K562 (cell line): ENCODE measurements around the gene EXOC7. TPM values are rescaled to one million over a fixed set of nuclear protein-coding genes. Genes with fewer than 3 reads are reported as not detected.

Source experiments
- ATAC-seq: fragments of 200-7000 bp; cut with Tn5 transposase; 3 replicates; pipeline ENCODE4 v1.9.1; 2020; ENCODE audit warnings: moderate library complexity
- BruUV-seq: library from RNA; stranded (reverse); fragments of 400-500 nt; replicated peaks from 2 replicates; lab custom pipeline; 2021; lab: Mats Ljungman, UMichigan
- CTCF ChIA-PET: fragments of 300-600 bp; formaldehyde crosslinking; extraction: SDS; loops from one replicate; lab custom pipeline; 2021; ENCODE audit warnings: low intra/inter-chr PET ratio; lab: Yijun Ruan, JAX
- POLR2A ChIA-PET: fragments of 300-600, 350-650 bp; sonication (Branson Sonifier 250); formaldehyde crosslinking; extraction: SDS; loops from one replicate; lab custom pipeline; 2021; ENCODE audit warnings: antibody characterized with exemption, inconsistent platforms; lab: Yijun Ruan, JAX
- DNase-seq, 4 experiments: peaks; one replicate each; pipeline versions ENCODE4 v3.0.0 to v3.0.0-alpha.2; 2011 to 2018; ENCODE audit warnings: low spot score in 3 of 4, mixed read lengths in 3 of 4; ENCODE audit errors: extremely low read depth in 1 of 4
- FAIRE-seq: peaks from 2 replicates; lab custom pipeline; 2011; peaks lifted over from hg19 to GRCh38; lab: Jason Lieb, UNC
- H2AFZ ChIP-seq: 2 replicates; pipeline ENCODE4 v1.6.0; 2011; ENCODE audit warnings: low read depth, low read length, control low read depth, inconsistent platforms
- H3K27ac ChIP-seq: fragments of 200-600 bp; 3 replicates; pipeline ENCODE4 v1.8.0; 2011; ENCODE audit warnings: low read depth, mild to moderate bottlenecking, control low read depth, inconsistent platforms, low read length, moderate library complexity, mixed read lengths; ENCODE audit errors: extremely low read depth
- H3K27me3 ChIP-seq, 2 experiments: fragments of 300-600 bp in 1 of 2; 2 replicates in 1 of 2; 3 replicates in 1 of 2; pipeline versions ENCODE4 v1.6.0 to v1.8.0; 2011; ENCODE audit warnings: inconsistent platforms in 2 of 2, low read length in 2 of 2, mild to moderate bottlenecking in 1 of 2, mixed read lengths in 1 of 2, moderate library complexity in 1 of 2; ENCODE audit not compliant: control insufficient read depth in 2 of 2, insufficient read depth in 2 of 2
- H3K36me3 ChIP-seq: fragments of 300-600 bp; 3 replicates; pipeline ENCODE4 v1.8.0; 2011; ENCODE audit warnings: mild to moderate bottlenecking, low read length, inconsistent platforms; ENCODE audit not compliant: control insufficient read depth, insufficient read depth
- H3K4me1 ChIP-seq, 2 experiments: fragments of 200-600 bp in 1 of 2; replicated peaks in 1 of 2; 2 replicates in 1 of 2; 3 replicates in 1 of 2; pipeline versions ENCODE4 v1.5.1 to v1.8.0; 2011; ENCODE audit warnings: inconsistent platforms in 2 of 2, low read length in 2 of 2, mild to moderate bottlenecking in 1 of 2, mixed read lengths in 1 of 2, moderate library complexity in 1 of 2; ENCODE audit not compliant: control insufficient read depth in 2 of 2, insufficient read depth in 2 of 2
- H3K4me2 ChIP-seq: 2 replicates; pipeline ENCODE4 v1.6.1; 2011; ENCODE audit warnings: low read length, control low read depth, inconsistent platforms, mixed read lengths; ENCODE audit not compliant: insufficient read depth
- H3K4me3 ChIP-seq: fragments of 200-600 bp; sonication (generic), shearing (Covaris generic); 2 replicates; pipeline ENCODE4 v1.5.1; 2016; ENCODE audit warnings: control low read depth, inconsistent platforms
- H3K79me2 ChIP-seq: fragments of 200-600 bp; 3 replicates; pipeline ENCODE4 v1.8.0; 2011; ENCODE audit warnings: low read length, inconsistent platforms; ENCODE audit not compliant: control insufficient read depth, insufficient read depth
- H3K9ac ChIP-seq, 2 experiments: 2 replicates each; pipeline versions ENCODE4 v1.6.0 to v1.6.1; 2011; ENCODE audit warnings: low read depth in 2 of 2, low read length in 2 of 2, control low read depth in 1 of 2, inconsistent platforms in 1 of 2, mild to moderate bottlenecking in 1 of 2, mixed read lengths in 1 of 2; ENCODE audit not compliant: insufficient read depth in 1 of 2
- H3K9me1 ChIP-seq: one replicate; pipeline ENCODE4 v1.6.0; 2011; ENCODE audit warnings: inconsistent platforms, mild to moderate bottlenecking, low read length, moderate library complexity; ENCODE audit not compliant: control insufficient read depth, insufficient read depth
- H3K9me3 ChIP-seq: replicated peaks from 2 replicates; pipeline ENCODE4 v1.5.1; 2011; ENCODE audit warnings: low read depth, low read length, inconsistent platforms; ENCODE audit not compliant: control insufficient read depth, insufficient read depth
- H4K20me1 ChIP-seq: replicated peaks from 2 replicates; pipeline ENCODE4 v1.6.1; 2011; ENCODE audit warnings: low read length, inconsistent platforms, mixed read lengths; ENCODE audit not compliant: control insufficient read depth, insufficient read depth
- GATAD2A ChIP-seq: fragments of 450-650 bp; IDR thresholded peaks from 2 replicates; pipeline ENCODE4 v1.6.1; 2017
- HBP1 ChIP-seq: fragments of 450-650 bp; formaldehyde crosslinking; IDR thresholded peaks from 2 replicates; pipeline ENCODE4 v1.4.0; 2022; ENCODE audit warnings: missing genetic modification characterization
- HNRNPK ChIP-seq: fragments of 200-400 bp; formaldehyde crosslinking; IDR thresholded peaks from one replicate; pipeline ENCODE4 v1.6.1; 2018; ENCODE audit warnings: mild to moderate bottlenecking, low read depth, low read length; ENCODE audit not compliant: poor library complexity, severe bottlenecking
- MBD2 ChIP-seq: sonication (generic); IDR thresholded peaks from 2 replicates; pipeline ENCODE4 v1.6.1; 2016; ENCODE audit warnings: low read depth, borderline replicate concordance
- NCOA2 ChIP-seq, 2 experiments: fragments of 450-650 bp; IDR thresholded peaks; 2 replicates each; pipeline ENCODE4 v1.6.1; 2018; ENCODE audit warnings: mild to moderate bottlenecking in 2 of 2, moderate library complexity in 1 of 2; ENCODE audit not compliant: partially characterized antibody in 2 of 2
- POLR2AphosphoS5 ChIP-seq: IDR thresholded peaks from 2 replicates; pipeline ENCODE4 v1.6.1; 2011; ENCODE audit warnings: mild to moderate bottlenecking, low read depth, low read length, moderate library complexity; ENCODE audit not compliant: control insufficient read depth, insufficient read depth
- RBM25 ChIP-seq: fragments of 200-400 bp; formaldehyde crosslinking; IDR thresholded peaks from 2 replicates; pipeline ENCODE4 v1.6.1; 2018; ENCODE audit warnings: low read length, low read depth, moderate library complexity; ENCODE audit not compliant: severe bottlenecking
- RBM39 ChIP-seq: fragments of 200-400 bp; formaldehyde crosslinking; optimal IDR thresholded peaks from 2 replicates; pipeline ENCODE3; 2018; ENCODE audit warnings: low read depth, low read length
- SMARCC2 ChIP-seq: fragments of 450-650 bp; IDR thresholded peaks from 2 replicates; pipeline ENCODE4 v1.6.1; 2017; ENCODE audit warnings: antibody characterized with exemption, moderate library complexity, mild to moderate bottlenecking, low read depth
- SOX6 ChIP-seq: fragments of 450-650 bp; IDR thresholded peaks from 2 replicates; pipeline ENCODE4 v1.6.1; 2014; ENCODE audit warnings: mild to moderate bottlenecking
- XRCC4 ChIP-seq: IDR thresholded peaks from one replicate; pipeline ENCODE4 v1.6.1; 2011; ENCODE audit not compliant: insufficient read depth, insufficient read length; ENCODE audit errors: extremely low read depth
- ZBTB12 ChIP-seq: fragments of 250-450 bp; sonication (Bioruptor Pico); IDR thresholded peaks from 2 replicates; pipeline ENCODE4 v1.4.0; 2020
- ZNF551 ChIP-seq: fragments of 250-450 bp; sonication (Bioruptor Pico); IDR thresholded peaks from 2 replicates; pipeline ENCODE4 v1.5.0; 2021; ENCODE audit warnings: mild to moderate bottlenecking, moderate library complexity
- ZNF830 ChIP-seq: fragments of 250-450 bp; sonication (Bioruptor Pico); IDR thresholded peaks from 2 replicates; pipeline ENCODE4 v1.5.0; 2021; ENCODE audit warnings: mild to moderate bottlenecking
- ZZZ3 ChIP-seq: fragments of 450-650 bp; IDR thresholded peaks from 2 replicates; pipeline ENCODE4 v1.6.1; 2016; ENCODE audit warnings: antibody characterized with exemption, mild to moderate bottlenecking, moderate library complexity
- WGBS: fragments of 100-300 bp; shearing (Covaris generic); methylation state at CpG from one replicate; pipeline ENCODE4 v1.1.6; 2016; ENCODE audit warnings: low coverage, mixed read lengths; ENCODE audit not compliant: insufficient coverage; ENCODE audit errors: missing lambda C conversion rate; 5-methylcytosine and 5-hydroxymethylcytosine counted together
- in situ Hi-C: fragments of 300-500 bp; cut with MboI; formaldehyde crosslinking; loops from 4 replicates; pipeline ENCODE4 v1.15.0; 2018; ENCODE audit warnings: inconsistent platforms, mixed read lengths
- intact Hi-C: fragments of 100-400 bp; cut with micrococcal nuclease; formaldehyde crosslinking; loops from 2 replicates; pipeline ENCODE4 v1.14.2; 2022
- polyA plus RNA-seq, 8 experiments: library from polyadenylated mRNA; depleted of rRNA in 4 of 8; stranded (reverse) in 5 of 8; unstranded in 3 of 8; fragments of >200 nt; fragmentation: Nextera tagmentation in 2 of 8; fragmentation: Illumina TruSeq in 1 of 8; extraction: Ambion mirVana in 2 of 8; extraction: Trizol in 1 of 8; gene quantifications; 2 replicates each; pipeline versions ENCODE4 v1.2.1 to v1.2.3, GENCODE V29; 2011 to 2014; ENCODE audit warnings: inconsistent platforms in 1 of 8, missing spikeins in 1 of 8
- total RNA-seq, 7 experiments: library from RNA; depleted of rRNA in 6 of 7; stranded (reverse); fragments of >200 nt in 6 of 7; fragmentation: Illumina TruSeq in 2 of 7; extraction: Trizol in 2 of 7; gene quantifications; 2 replicates each; pipeline versions ENCODE4 v1.2.1 to v1.2.3, GENCODE V29; 2011 to 2021; ENCODE audit warnings: low replicate concordance in 1 of 7
- TF ChIP-seq, protein P1 (sequence below): fragments of 450-650 bp; conservative IDR thresholded peaks from 2 replicates; pipeline ENCODE4 v1.6.1; 2016; ENCODE audit warnings: missing genetic modification characterization, low read depth, mild to moderate bottlenecking, missing compliant biosample characterization, moderate library complexity

Gene EXOC7
- total and polyA plus RNA-seq, 9 of the 15 experiments (the other 6 are each of a cell fraction or from before 2014, with no cell fraction given) = 18.6 to 57.0 (median 35.0) TPM

- no TSS peak for BruUV-seq
- Histone ChIP-seq H3K27ac (no peak overlapping the region), H3K4me3 (no peak overlapping the region), H4K20me1 (peaks cover 14% of the 10 kb centered on the region), H3K9me3 (no peaks in the 10 kb centered on the region), H2AFZ (no peak overlapping the region), H3K4me1 (peaks cover 5 to 56% of the 10 kb centered on the region in 2 experiments; a peak in 3 of 5 replicates), H3K27me3 (peaks cover 42 to 67% of the 10 kb centered on the region in 2 experiments; a peak in 4 of 5 replicates), H3K9ac (no peak overlapping the region), H3K4me2 (no peak overlapping the region), H3K36me3 (no peaks in the 10 kb centered on the region), H3K9me1 (no peaks in the 10 kb centered on the region), H3K79me2 (no peaks in the 10 kb centered on the region)
- WGBS = 30% methylated on average over 15 of the region's 15 CpGs
- no peak for ATAC-seq
- in situ Hi-C loops = no loop called here
- intact Hi-C loops = no loop called here
- no peak for DNase-seq
- FAIRE-seq = no peak
- ChIA-PET POLR2A (interaction anchor here (1.2 kb wide), 1 partner anchor 134 kb away, joined by 4 read pairs; no protein-coding TSS in a partner anchor), CTCF (interaction anchor here (1.5 kb wide), 1 partner anchor 140 kb away, joined by 5 read pairs; no protein-coding TSS in a partner anchor)
- TF ChIP-seq RBM25 = no peak
- no peak for TF ChIP-seq MBD2
- no peak for TF ChIP-seq POLR2AphosphoS5
- TF ChIP-seq ZBTB12 (CRISPR knock-in tag) = no peak
- no peak for TF ChIP-seq SOX6
- no peak for TF ChIP-seq ZNF551 (CRISPR knock-in tag)
- no peak for TF ChIP-seq HNRNPK
- no peak for TF ChIP-seq NCOA2 (IDR thresholded peaks at IDR 0.05; ENCODE audit: partially characterized antibody in 2 of 2)
- no peak for TF ChIP-seq GATAD2A
- no peak for TF ChIP-seq SMARCC2
- TF ChIP-seq XRCC4 = no peak
- no peak for TF ChIP-seq ZZZ3
- TF ChIP-seq, protein P1, sequence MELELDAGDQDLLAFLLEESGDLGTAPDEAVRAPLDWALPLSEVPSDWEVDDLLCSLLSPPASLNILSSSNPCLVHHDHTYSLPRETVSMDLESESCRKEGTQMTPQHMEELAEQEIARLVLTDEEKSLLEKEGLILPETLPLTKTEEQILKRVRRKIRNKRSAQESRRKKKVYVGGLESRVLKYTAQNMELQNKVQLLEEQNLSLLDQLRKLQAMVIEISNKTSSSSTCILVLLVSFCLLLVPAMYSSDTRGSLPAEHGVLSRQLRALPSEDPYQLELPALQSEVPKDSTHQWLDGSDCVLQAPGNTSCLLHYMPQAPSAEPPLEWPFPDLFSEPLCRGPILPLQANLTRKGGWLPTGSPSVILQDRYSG (tag) = no peak
- TF ChIP-seq RBM39 = no peak
- TF ChIP-seq ZNF830 (CRISPR knock-in tag) = no peak
- no peak for TF ChIP-seq HBP1 (CRISPR knock-in tag)
These were observed 35.5 kb upstream of the EXOC7 start for GRCh38 chr17:76138896-76139752.
